Endothelial cell of umbilical vein (primary cell): ENCODE results near the gene HOXD8. TPM values are rescaled to one million over a fixed set of nuclear protein-coding genes. Genes with fewer than 3 reads are reported as not detected.

Source experiments
- BruUV-seq: library from RNA; stranded (reverse); fragments of 400-500 nt; replicated peaks from 2 replicates; lab custom pipeline; 2021; lab: Mats Ljungman, UMichigan
- CTCF ChIA-PET: fragments of 300-600, 350-600 bp; sonication (Branson Sonifier 250); formaldehyde crosslinking; loops from one replicate; lab custom pipeline; 2021; ENCODE audit warnings: antibody characterized with exemption, inconsistent platforms; lab: Charles Lee
- POLR2A ChIA-PET: fragments of 300-600, 350-600 bp; sonication (Branson Sonifier 250); formaldehyde crosslinking; loops from one replicate; lab custom pipeline; 2021; ENCODE audit warnings: antibody characterized with exemption, inconsistent platforms; lab: Charles Lee
- DNase-seq: peaks from one replicate; pipeline ENCODE4 v3.0.0-alpha.2; 2011; ENCODE audit warnings: low read depth, low spot score
- FAIRE-seq: peaks from 2 replicates; lab custom pipeline; 2011; peaks lifted over from hg19 to GRCh38; lab: Jason Lieb, UNC
- H2AFZ ChIP-seq: 2 replicates; pipeline ENCODE4 v1.6.0; 2012; ENCODE audit warnings: low read depth, low read length, control low read depth, inconsistent platforms
- H3K27ac ChIP-seq: 2 replicates; pipeline ENCODE4 v1.5.1; 2011; ENCODE audit warnings: low read depth, mild to moderate bottlenecking, control low read depth, low read length, moderate library complexity; ENCODE audit not compliant: insufficient read depth
- H3K27me3 ChIP-seq, 2 experiments: 2 replicates each; pipeline versions ENCODE4 v1.6.0 to v1.6.1; 2011; ENCODE audit warnings: low read length in 2 of 2, mixed read lengths in 1 of 2; ENCODE audit not compliant: control insufficient read depth in 2 of 2, insufficient read depth in 2 of 2
- H3K36me3 ChIP-seq, 2 experiments: 2 replicates in 1 of 2; 3 replicates in 1 of 2; pipeline ENCODE4 v1.5.1; 2011; ENCODE audit warnings: low read length in 2 of 2, mild to moderate bottlenecking in 1 of 2, moderate library complexity in 1 of 2; ENCODE audit not compliant: control insufficient read depth in 2 of 2, insufficient read depth in 2 of 2; ENCODE audit errors: extremely low read depth in 1 of 2
- H3K4me1 ChIP-seq: 3 replicates; pipeline ENCODE4 v1.5.1; 2011; ENCODE audit warnings: mild to moderate bottlenecking, low read length; ENCODE audit not compliant: control insufficient read depth, insufficient read depth; ENCODE audit errors: extremely low read depth
- H3K4me2 ChIP-seq: 2 replicates; pipeline ENCODE4 v1.6.1; 2011; ENCODE audit warnings: low read length, control low read depth, mixed read lengths; ENCODE audit not compliant: insufficient read depth
- H3K4me3 ChIP-seq, 3 experiments: fragments of 200-600 bp in 1 of 3; sonication (generic), shearing (Covaris generic) in 1 of 3; replicated peaks in 1 of 3; 2 replicates each; pipeline ENCODE4 v1.5.1; 2011 to 2016; ENCODE audit warnings: control low read depth in 3 of 3, low read length in 3 of 3, mild to moderate bottlenecking in 2 of 3, inconsistent platforms in 1 of 3, low read depth in 1 of 3, moderate library complexity in 1 of 3; ENCODE audit not compliant: insufficient read depth in 1 of 3
- H3K79me2 ChIP-seq: 2 replicates; pipeline ENCODE4 v1.6.0; 2012; ENCODE audit warnings: low read length, inconsistent platforms; ENCODE audit not compliant: control insufficient read depth, insufficient read depth
- H3K9ac ChIP-seq: replicated peaks from 2 replicates; pipeline ENCODE3; 2011; ENCODE audit warnings: low read length, control low read depth; ENCODE audit not compliant: insufficient read depth; ENCODE audit errors: extremely low read depth
- H3K9me1 ChIP-seq: replicated peaks from 3 replicates; pipeline ENCODE4 v1.6.0; 2011; ENCODE audit warnings: mild to moderate bottlenecking, low read length; ENCODE audit not compliant: control insufficient read depth, insufficient read depth; ENCODE audit errors: extremely low read depth
- H3K9me3 ChIP-seq: replicated peaks from 2 replicates; pipeline ENCODE4 v1.5.1; 2012; ENCODE audit warnings: low read length, inconsistent platforms; ENCODE audit not compliant: control insufficient read depth, insufficient read depth
- H4K20me1 ChIP-seq: replicated peaks from 2 replicates; pipeline ENCODE3; 2011; ENCODE audit warnings: mild to moderate bottlenecking, low read length; ENCODE audit not compliant: control insufficient read depth, insufficient read depth; ENCODE audit errors: extremely low read depth
- CTCF ChIP-seq, 2 donors: IDR thresholded peaks; 1 replicate in 1 of 2; 2 replicates in 1 of 2; pipeline ENCODE4 v1.5.1; 2011; ENCODE audit warnings: low read length in 2 of 2, mild to moderate bottlenecking in 2 of 2, moderate library complexity in 2 of 2, control low read depth in 1 of 2, inconsistent platforms in 1 of 2, low read depth in 1 of 2; ENCODE audit not compliant: insufficient read depth in 1 of 2; ENCODE audit errors: extremely low read depth in 1 of 2
- EZH2 ChIP-seq: IDR thresholded peaks from 2 replicates; pipeline ENCODE4 v1.6.1; 2012; ENCODE audit warnings: borderline replicate concordance, low read depth, mild to moderate bottlenecking, moderate library complexity, low read length, inconsistent platforms; ENCODE audit not compliant: severe bottlenecking
- FOS ChIP-seq: IDR thresholded peaks from 2 replicates; pipeline ENCODE4 v1.6.1; 2011; ENCODE audit warnings: mild to moderate bottlenecking, low read length, moderate library complexity, borderline replicate concordance; ENCODE audit not compliant: insufficient read depth
- GATA2 ChIP-seq: IDR thresholded peaks from 2 replicates; pipeline ENCODE4 v1.7.0; 2011; ENCODE audit warnings: low read depth, mild to moderate bottlenecking, moderate library complexity, mixed read lengths, low read length; ENCODE audit not compliant: insufficient read length, insufficient read depth
- JUN ChIP-seq: IDR thresholded peaks from 2 replicates; pipeline ENCODE4 v1.6.1; 2011; ENCODE audit warnings: borderline replicate concordance, low read depth; ENCODE audit not compliant: insufficient read length, insufficient read depth
- MAX ChIP-seq: IDR thresholded peaks from 2 replicates; pipeline ENCODE4 v1.6.1; 2011; ENCODE audit not compliant: insufficient read depth, insufficient read length
- MYC ChIP-seq: IDR thresholded peaks from one replicate; pipeline ENCODE4 v1.6.1; 2011; ENCODE audit warnings: mild to moderate bottlenecking, low read depth, low read length
- POLR2A ChIP-seq: IDR thresholded peaks from 2 replicates; pipeline ENCODE4 v1.6.1; 2012; ENCODE audit warnings: low read depth, mild to moderate bottlenecking, control low read depth, low read length
- POLR2AphosphoS5 ChIP-seq: IDR thresholded peaks from 2 replicates; pipeline ENCODE4 v1.6.1; 2012; ENCODE audit warnings: low read depth, mild to moderate bottlenecking, control low read depth, low read length, moderate library complexity; ENCODE audit not compliant: insufficient read depth
- dilution Hi-C: fragments of 300-500 bp; cut with MboI; formaldehyde crosslinking; loops from one replicate; pipeline ENCODE4 v1.15.0; 2019; ENCODE audit warnings: low sequenced_read_pairs; ENCODE audit not compliant: extremely low pct_ligation_motif_present
- intact Hi-C: fragments of 100-400 bp; cut with micrococcal nuclease; formaldehyde crosslinking; loops from one replicate; pipeline ENCODE4 v1.10.0; 2022
- polyA plus RNA-seq, 4 experiments: library from polyadenylated mRNA; depleted of rRNA in 3 of 4; stranded (reverse) in 3 of 4; unstranded in 1 of 4; fragments of >200 nt; gene quantifications; 2 replicates each; pipeline versions ENCODE4 v1.2.1 to v1.2.3, GENCODE V29; 2011 to 2012; ENCODE audit warnings: missing spikeins in 1 of 4
- total RNA-seq: library from RNA; stranded (reverse); gene quantifications from 2 replicates; pipeline ENCODE4 v1.2.3, GENCODE V29; 2021

HOXD8 gene
- total and polyA plus RNA-seq, 2 donors (not counting 3 experiments of a cell fraction or from before 2014, with no cell fraction given), result 6.4 to 15.6 TPM

GRCh38 chr2:176088937-176089842 lies 40.3 kb upstream of the HOXD8 start:
- POLR2A ChIA-PET, result no interaction called here
- dilution Hi-C loops, result no loop called here

More at GRCh38 chr2:176088937-176089842, 40.3 kb upstream of the HOXD8 start:
- no peak for DNase-seq
- Histone ChIP-seq H3K4me3 (no peak overlapping the region), H3K9me1 (no peaks in the 10 kb centered on the region), H3K36me3 (no peaks in the 10 kb centered on the region), H2AFZ (no peak overlapping the region), H4K20me1 (peaks cover 3% of the 10 kb centered on the region), H3K9me3 (no peaks in the 10 kb centered on the region), H3K9ac (no peak overlapping the region), H3K4me1 (no peaks in the 10 kb centered on the region), H3K79me2 (no peaks in the 10 kb centered on the region), H3K27me3 (peaks cover 87 to 98% of the 10 kb centered on the region in 2 experiments), H3K4me2 (no peak overlapping the region), H3K27ac (no peak overlapping the region)
- CTCF ChIA-PET, result interaction anchor here (1.1 to 6.1 kb wide), 8 partner anchors 9 to 1392 kb away, joined by 4 to 102 read pairs (median 10); no protein-coding TSS in a partner anchor
- no peak for FAIRE-seq
- TF ChIP-seq POLR2A (no peak), EZH2 (no peak), CTCF (IDR thresholded peaks at IDR 0.05; ENCODE audit: extremely low read depth in 1 of 2, insufficient read depth in 1 of 2, low read depth in 1 of 2, low read length in 2 of 2) (no peak), FOS (no peak), GATA2 (no peak), POLR2AphosphoS5 (no peak), MYC (no peak), JUN (no peak), MAX (no peak)
- intact Hi-C loops, result loop anchor here (1.0 kb wide), 1 partner anchor 723 kb away; no protein-coding TSS in a partner anchor
- no TSS peak for BruUV-seq
